ENCODE measurements around the gene HDAC4. TPM values are rescaled to one million over a fixed set of nuclear protein-coding genes. Genes with fewer than 3 reads are reported as not detected.

HDAC4 gene
- total and polyA plus RNA-seq, 10 of the 15 experiments (the other 5 are each of a cell fraction or from before 2014, with no cell fraction given) = 0.22 to 15.7 (median 4.8) TPM

DNA sequence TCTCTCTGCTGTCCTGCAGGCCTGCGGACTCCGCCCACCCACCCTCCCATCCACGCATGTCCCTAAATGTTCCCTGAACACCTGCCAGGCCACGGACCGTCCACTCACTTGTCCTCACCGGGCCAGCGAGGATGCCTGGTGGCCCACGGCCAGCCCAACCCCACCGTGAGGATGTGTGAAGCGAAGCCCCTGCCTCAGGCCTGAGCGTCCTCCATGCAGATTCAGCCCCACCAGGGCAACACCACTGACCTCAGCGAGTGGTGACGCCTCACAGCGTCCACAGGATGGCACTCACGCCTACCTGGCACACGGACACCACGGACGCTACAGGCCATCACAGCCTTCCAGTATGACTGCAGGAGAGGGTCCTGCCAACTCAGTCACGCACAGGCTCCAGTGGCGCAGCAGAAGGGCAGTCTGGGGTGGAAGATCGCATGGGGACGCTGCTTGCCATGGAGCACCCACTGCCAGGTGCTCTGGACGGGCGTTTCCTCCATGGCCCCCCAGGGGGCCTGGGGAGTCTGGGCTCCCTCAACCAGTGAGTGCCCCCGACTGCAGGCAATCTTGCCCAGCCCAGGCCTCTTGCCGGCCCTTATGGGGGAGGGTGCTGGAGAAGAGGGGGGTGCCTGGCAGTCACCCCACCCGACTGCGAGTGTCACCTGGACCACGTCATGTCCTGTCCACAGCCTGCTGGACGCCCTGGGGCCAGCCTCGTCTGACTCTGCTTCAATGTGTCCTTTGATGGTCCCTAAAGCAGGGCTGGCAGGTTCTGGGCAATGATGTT lies 25.4 kb downstream of the HDAC4 start:
- in situ Hi-C loops (cut with MboI) (no loop called here), intact Hi-C loops (cut with micrococcal nuclease; ENCODE audit: unreplicated experiment) (no loop called here)
- ChIA-PET SMC1A (ENCODE audit: uncharacterized antibody, unreplicated experiment) (no interaction called here), RAD21 (ENCODE audit: unreplicated experiment) (no interaction called here), CTCF (no interaction called here), POLR2A (interaction anchor here (0.6 kb wide), 1 partner anchor 79 kb away, joined by 4 read pairs; no protein-coding TSS in a partner anchor)
- H3K27ac ChIP-seq (ENCODE audit: control insufficient read depth, insufficient read depth) = no peak overlapping the region
- FAIRE-seq (no peak), DNase-seq (ENCODE audit: low read depth, low spot score) (no peak), ATAC-seq (no peak)
- H2AFZ ChIP-seq (ENCODE audit: control insufficient read depth, low read depth, low read length) = no peak overlapping the region
- no TSS peak for BruUV-seq (replicated peaks)
- no peaks in the 10 kb centered on the region for H3K9me3 ChIP-seq (replicated peaks; ENCODE audit: control insufficient read depth, insufficient read depth, low read length)
- no peak overlapping the region for H3K4me3 ChIP-seq
- H3K36me3 ChIP-seq (ENCODE audit: control insufficient read depth in 2 of 2, insufficient read depth in 2 of 2, low read length in 1 of 2) = no peaks in the 10 kb centered on the region; a peak in 1 of 4 replicates
- peaks cover 5% of the 10 kb centered on the region for H3K4me1 ChIP-seq (ENCODE audit: control insufficient read depth, insufficient read depth, low read length)
- TF ChIP-seq CHD1 (IDR thresholded peaks at IDR 0.05; ENCODE audit: low read depth, low read length) (no peak), POLR2A (IDR thresholded peaks at IDR 0.05; ENCODE audit: low read depth, low read length) (no peak), HCFC1 (IDR thresholded peaks at IDR 0.05; ENCODE audit: low read length) (no peak), IKZF1 (conservative IDR thresholded peaks at IDR 0.05) (no peak), RB1 (IDR thresholded peaks at IDR 0.05; ENCODE audit: borderline replicate concordance) (no peak), STAT3 (IDR thresholded peaks at IDR 0.05; ENCODE audit: low read depth, low read length) (no peak), EP300 (IDR thresholded peaks at IDR 0.05; ENCODE audit: borderline replicate concordance in 1 of 2, control insufficient read depth in 1 of 2, low read depth in 2 of 2, low read length in 2 of 2) (no peak), DPF2 (IDR thresholded peaks at IDR 0.05) (no peak), KDM1A (IDR thresholded peaks at IDR 0.05; ENCODE audit: borderline replicate concordance) (no peak), SMAD5 (IDR thresholded peaks at IDR 0.05; ENCODE audit: low read depth) (no peak)
- TF ChIP-seq, protein P1, sequence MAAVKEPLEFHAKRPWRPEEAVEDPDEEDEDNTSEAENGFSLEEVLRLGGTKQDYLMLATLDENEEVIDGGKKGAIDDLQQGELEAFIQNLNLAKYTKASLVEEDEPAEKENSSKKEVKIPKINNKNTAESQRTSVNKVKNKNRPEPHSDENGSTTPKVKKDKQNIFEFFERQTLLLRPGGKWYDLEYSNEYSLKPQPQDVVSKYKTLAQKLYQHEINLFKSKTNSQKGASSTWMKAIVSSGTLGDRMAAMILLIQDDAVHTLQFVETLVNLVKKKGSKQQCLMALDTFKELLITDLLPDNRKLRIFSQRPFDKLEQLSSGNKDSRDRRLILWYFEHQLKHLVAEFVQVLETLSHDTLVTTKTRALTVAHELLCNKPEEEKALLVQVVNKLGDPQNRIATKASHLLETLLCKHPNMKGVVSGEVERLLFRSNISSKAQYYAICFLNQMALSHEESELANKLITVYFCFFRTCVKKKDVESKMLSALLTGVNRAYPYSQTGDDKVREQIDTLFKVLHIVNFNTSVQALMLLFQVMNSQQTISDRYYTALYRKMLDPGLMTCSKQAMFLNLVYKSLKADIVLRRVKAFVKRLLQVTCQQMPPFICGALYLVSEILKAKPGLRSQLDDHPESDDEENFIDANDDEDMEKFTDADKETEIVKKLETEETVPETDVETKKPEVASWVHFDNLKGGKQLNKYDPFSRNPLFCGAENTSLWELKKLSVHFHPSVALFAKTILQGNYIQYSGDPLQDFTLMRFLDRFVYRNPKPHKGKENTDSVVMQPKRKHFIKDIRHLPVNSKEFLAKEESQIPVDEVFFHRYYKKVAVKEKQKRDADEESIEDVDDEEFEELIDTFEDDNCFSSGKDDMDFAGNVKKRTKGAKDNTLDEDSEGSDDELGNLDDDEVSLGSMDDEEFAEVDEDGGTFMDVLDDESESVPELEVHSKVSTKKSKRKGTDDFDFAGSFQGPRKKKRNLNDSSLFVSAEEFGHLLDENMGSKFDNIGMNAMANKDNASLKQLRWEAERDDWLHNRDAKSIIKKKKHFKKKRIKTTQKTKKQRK (IDR thresholded peaks at IDR 0.05; ENCODE audit: low read depth, low read length) = no peak
- TF ChIP-seq, protein P2, sequence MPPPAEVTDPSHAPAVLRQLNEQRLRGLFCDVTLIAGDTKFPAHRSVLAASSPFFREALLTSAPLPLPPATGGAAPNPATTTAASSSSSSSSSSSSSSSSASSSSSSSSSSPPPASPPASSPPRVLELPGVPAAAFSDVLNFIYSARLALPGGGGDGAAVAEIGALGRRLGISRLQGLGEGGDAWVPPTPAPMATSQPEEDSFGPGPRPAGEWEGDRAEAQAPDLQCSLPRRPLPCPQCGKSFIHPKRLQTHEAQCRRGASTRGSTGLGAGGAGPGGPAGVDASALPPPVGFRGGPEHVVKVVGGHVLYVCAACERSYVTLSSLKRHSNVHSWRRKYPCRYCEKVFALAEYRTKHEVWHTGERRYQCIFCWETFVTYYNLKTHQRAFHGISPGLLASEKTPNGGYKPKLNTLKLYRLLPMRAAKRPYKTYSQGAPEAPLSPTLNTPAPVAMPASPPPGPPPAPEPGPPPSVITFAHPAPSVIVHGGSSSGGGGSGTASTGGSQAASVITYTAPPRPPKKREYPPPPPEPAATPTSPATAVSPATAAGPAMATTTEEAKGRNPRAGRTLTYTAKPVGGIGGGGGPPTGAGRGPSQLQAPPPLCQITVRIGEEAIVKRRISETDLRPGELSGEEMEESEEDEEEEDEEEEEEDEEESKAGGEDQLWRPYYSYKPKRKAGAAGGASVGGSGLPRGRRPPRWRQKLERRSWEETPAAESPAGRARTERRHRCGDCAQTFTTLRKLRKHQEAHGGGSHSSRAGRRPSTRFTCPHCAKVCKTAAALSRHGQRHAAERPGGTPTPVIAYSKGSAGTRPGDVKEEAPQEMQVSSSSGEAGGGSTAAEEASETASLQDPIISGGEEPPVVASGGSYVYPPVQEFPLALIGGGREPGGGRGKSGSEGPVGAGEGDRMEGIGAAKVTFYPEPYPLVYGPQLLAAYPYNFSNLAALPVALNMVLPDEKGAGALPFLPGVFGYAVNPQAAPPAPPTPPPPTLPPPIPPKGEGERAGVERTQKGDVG (CRISPR knock-in tag; IDR thresholded peaks at IDR 0.05) = no peak
- no peaks in the 10 kb centered on the region for H3K79me2 ChIP-seq (ENCODE audit: control insufficient read depth, insufficient read depth, low read length)
- H3K4me2 ChIP-seq (ENCODE audit: control insufficient read depth, insufficient read depth) = no peak overlapping the region
- WGBS (ENCODE audit: insufficient coverage, insufficient replicate concordance, low lambda C conversion rate, missing lambda C conversion rate) = 93% methylated on average over 24 of the region's 31 CpGs
- no peaks in the 10 kb centered on the region for H4K20me1 ChIP-seq (ENCODE audit: control insufficient read depth, insufficient read depth)
- H3K9ac ChIP-seq (ENCODE audit: control insufficient read depth, insufficient read depth, low read length) = no peak overlapping the region
- no peaks in the 10 kb centered on the region for H3K27me3 ChIP-seq (replicated peaks in 1 of 2; ENCODE audit: control insufficient read depth in 2 of 2, insufficient read depth in 2 of 2, low read length in 1 of 2)

Data from GM12878 (cell line).